Measurements from ENCODE around the gene NAV1. TPM values are rescaled to one million over a fixed set of nuclear protein-coding genes. Genes with fewer than 3 reads are reported as not detected.

NAV1 gene
- total and polyA plus RNA-seq, 9 of the 15 experiments (the other 6 are each of a cell fraction or from before 2014, with no cell fraction given) = 0.91 to 16.8 (median 3.2) TPM

DNA sequence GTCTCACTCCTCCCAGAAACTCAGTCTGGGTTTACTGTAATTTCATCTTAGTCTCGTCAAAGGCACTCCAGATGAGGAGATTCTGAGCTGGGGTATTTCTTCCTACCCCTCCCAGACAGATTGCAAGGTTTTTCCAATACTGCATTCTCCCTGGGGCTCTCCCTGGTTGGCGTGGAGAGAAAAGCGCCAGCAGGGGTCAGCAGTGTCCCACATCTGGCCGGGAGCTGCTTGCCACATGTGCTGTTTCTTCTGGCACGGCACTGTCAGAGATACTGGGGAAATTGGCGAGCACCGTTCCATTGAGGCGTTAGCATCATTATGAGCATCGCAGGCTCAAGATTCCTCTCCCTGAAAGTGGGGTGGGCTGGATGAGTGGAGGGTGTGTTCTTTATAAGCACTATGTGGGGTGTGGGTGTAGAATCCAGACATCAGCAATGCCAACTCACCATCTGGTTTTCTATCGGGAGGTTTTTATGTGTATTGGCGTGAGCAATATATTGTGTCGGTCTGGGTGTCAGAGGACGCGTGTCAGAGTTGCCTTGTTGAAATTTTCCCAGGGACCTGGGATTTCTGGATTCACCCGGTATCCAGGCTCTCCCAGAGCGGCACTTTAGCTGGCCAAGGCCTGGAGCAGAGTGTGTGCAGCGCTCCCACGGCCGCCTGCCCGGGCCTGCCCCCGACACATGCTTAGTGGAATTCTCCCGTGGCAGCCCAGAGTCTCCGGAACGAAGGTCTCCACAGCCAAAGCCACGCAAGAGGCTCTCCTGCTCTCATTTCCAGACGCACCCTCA lies 8.0 kb upstream of the NAV1 start:
- 0 out of 2 replicates have a peak overlapping the region, but pooled peaks have one; percentile 53 for H2AFZ ChIP-seq (ENCODE audit: low read depth, low read length)
- H3K4me3 ChIP-seq = no peak overlapping the region
- WGBS (ENCODE audit: insufficient coverage, low coverage, missing lambda C conversion rate) = 19% methylated on average over 26 of the region's 26 CpGs
- H3K27me3 ChIP-seq (ENCODE audit: control insufficient read depth in 2 of 2, insufficient read depth in 2 of 2, low read length in 2 of 2) = peaks cover 0 to 13% of the 10 kb centered on the region in 2 experiments; a peak in 3 of 5 replicates
- ChIA-PET POLR2A (interaction anchor here (0.6 to 1.9 kb wide), 8 partner anchors 9 to 482 kb away, joined by 3 to 6 read pairs (median 4); no protein-coding TSS in a partner anchor), CTCF (ENCODE audit: low intra/inter-chr PET ratio) (interaction anchor here (0.7 to 2.0 kb wide), 11 partner anchors 28 to 589 kb away, joined by 3 to 27 read pairs (median 4); no protein-coding TSS in a partner anchor)
- H3K9ac ChIP-seq (ENCODE audit: insufficient read depth in 1 of 2, low read depth in 2 of 2, low read length in 2 of 2) = peak overlapping the region in 1 of 2 experiments; percentile 17; a peak in 1 of 4 replicates
- no peaks in the 10 kb centered on the region for H3K36me3 ChIP-seq (ENCODE audit: control insufficient read depth, insufficient read depth, low read length)
- no peaks in the 10 kb centered on the region for H3K9me1 ChIP-seq (ENCODE audit: control insufficient read depth, insufficient read depth, low read length)
- no peak overlapping the region for H3K4me2 ChIP-seq (ENCODE audit: insufficient read depth, low read length)
- in situ Hi-C loops (cut with MboI) (no loop called here), intact Hi-C loops (cut with micrococcal nuclease) (loop anchor here (1.0 to 10.0 kb wide), 5 partner anchors 28 to 444 kb away; no protein-coding TSS in a partner anchor)
- peak; percentile 91 for FAIRE-seq
- H3K9me3 ChIP-seq (replicated peaks; ENCODE audit: control insufficient read depth, insufficient read depth, low read depth, low read length) = no peaks in the 10 kb centered on the region
- DNase-seq (ENCODE audit: extremely low read depth in 1 of 4, low spot score in 3 of 4) = peak; percentile 76 to 88 (median 82)
- H4K20me1 ChIP-seq (replicated peaks; ENCODE audit: control insufficient read depth, insufficient read depth, low read length) = no peaks in the 10 kb centered on the region
- no TSS peak for BruUV-seq (replicated peaks)
- ATAC-seq = peak; percentile 98
- peaks cover 6 to 14% of the 10 kb centered on the region in 2 experiments for H3K4me1 ChIP-seq (replicated peaks in 1 of 2; ENCODE audit: control insufficient read depth in 2 of 2, insufficient read depth in 2 of 2, low read length in 2 of 2)
- no peak overlapping the region for H3K27ac ChIP-seq (ENCODE audit: extremely low read depth, low read depth, low read length)
- H3K79me2 ChIP-seq (ENCODE audit: control insufficient read depth, insufficient read depth, low read length) = no peaks in the 10 kb centered on the region
- TF ChIP-seq, protein P1, sequence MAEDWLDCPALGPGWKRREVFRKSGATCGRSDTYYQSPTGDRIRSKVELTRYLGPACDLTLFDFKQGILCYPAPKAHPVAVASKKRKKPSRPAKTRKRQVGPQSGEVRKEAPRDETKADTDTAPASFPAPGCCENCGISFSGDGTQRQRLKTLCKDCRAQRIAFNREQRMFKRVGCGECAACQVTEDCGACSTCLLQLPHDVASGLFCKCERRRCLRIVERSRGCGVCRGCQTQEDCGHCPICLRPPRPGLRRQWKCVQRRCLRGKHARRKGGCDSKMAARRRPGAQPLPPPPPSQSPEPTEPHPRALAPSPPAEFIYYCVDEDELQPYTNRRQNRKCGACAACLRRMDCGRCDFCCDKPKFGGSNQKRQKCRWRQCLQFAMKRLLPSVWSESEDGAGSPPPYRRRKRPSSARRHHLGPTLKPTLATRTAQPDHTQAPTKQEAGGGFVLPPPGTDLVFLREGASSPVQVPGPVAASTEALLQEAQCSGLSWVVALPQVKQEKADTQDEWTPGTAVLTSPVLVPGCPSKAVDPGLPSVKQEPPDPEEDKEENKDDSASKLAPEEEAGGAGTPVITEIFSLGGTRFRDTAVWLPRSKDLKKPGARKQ (CRISPR knock-in tag; IDR thresholded peaks at IDR 0.05) = no peak
- TF ChIP-seq SMARCB1 (IDR thresholded peaks at IDR 0.05; ENCODE audit: insufficient read length, low read depth) (no peak), ZEB2 (IDR thresholded peaks at IDR 0.05) (peak; percentile 36; the same call in 1 of the 2 replicates), SOX6 (IDR thresholded peaks at IDR 0.05) (peak; percentile 27; the same call in 1 of the 2 replicates), KLF1 (tag; IDR thresholded peaks at IDR 0.05) (no peak), ZNF696 (CRISPR knock-in tag; conservative IDR thresholded peaks at IDR 0.05) (no peak), ZKSCAN1 (IDR thresholded peaks at IDR 0.05; ENCODE audit: low read depth, low read length) (peak; percentile 59; the same call in 1 of the 2 replicates), MYBL2 (IDR thresholded peaks at IDR 0.05; ENCODE audit: low read depth) (no peak), MYBL2 (CRISPR knock-in tag; IDR thresholded peaks at IDR 0.05; ENCODE audit: borderline replicate concordance) (no peak), RCOR1 (IDR thresholded peaks at IDR 0.05; ENCODE audit: borderline replicate concordance in 1 of 2, low read depth in 2 of 2, low read length in 2 of 2) (peak; percentile 49 to 73; a peak in 3 of 4 replicates), RAD21 (CRISPR knock-in tag; conservative IDR thresholded peaks at IDR 0.05 in 1 of 2, IDR thresholded peaks at IDR 0.05 in 1 of 2) (peak; percentile 97 to 98), ARID1B (IDR thresholded peaks at IDR 0.05) (no peak), JUND (IDR thresholded peaks at IDR 0.05; ENCODE audit: borderline replicate concordance, low read depth, low read length) (peak; percentile 71), JUND (tag; IDR thresholded peaks at IDR 0.05; ENCODE audit: borderline replicate concordance, low read depth, low read length) (peak; percentile 20; the same call in 1 of the 3 replicates), PRDM10 (IDR thresholded peaks at IDR 0.05; ENCODE audit: partially characterized antibody) (peak; percentile 19), ARID2 (IDR thresholded peaks at IDR 0.05) (peak; percentile 35; the same call in 1 of the 2 replicates)

Data from K562 (cell line).